Gastrocnemius medialis (tissue), 4 donors: ENCODE measurements around the gene USP17L12.
"Not testable (repeated sequence)": the region's sequence is repeated elsewhere in the genome, so short reads cannot be mapped to it uniquely, and the experiment has no call there.

Source experiments
- POLR2A ChIP-seq, 2 donors: fragments of 450-650 bp; IDR thresholded peaks; one replicate each; pipeline ENCODE4 v1.6.1; 2017; ENCODE audit warnings: antibody characterized with exemption in 2 of 2, mild to moderate bottlenecking in 2 of 2, moderate library complexity in 2 of 2
- TF ChIP-seq, protein P1 (sequence below), 5 experiments: fragments of 450-650 bp in 3 of 5; fragments of 200-600 bp in 2 of 5; sonication (generic) in 2 of 5; IDR thresholded peaks in 4 of 5; conservative IDR thresholded peaks in 1 of 5; 1 replicate in 4 of 5; 2 replicates in 1 of 5; pipeline ENCODE4 v1.5.1; 2016 to 2019; ENCODE audit warnings: antibody characterized with exemption in 5 of 5, mild to moderate bottlenecking in 3 of 5, moderate library complexity in 3 of 5

DNA sequence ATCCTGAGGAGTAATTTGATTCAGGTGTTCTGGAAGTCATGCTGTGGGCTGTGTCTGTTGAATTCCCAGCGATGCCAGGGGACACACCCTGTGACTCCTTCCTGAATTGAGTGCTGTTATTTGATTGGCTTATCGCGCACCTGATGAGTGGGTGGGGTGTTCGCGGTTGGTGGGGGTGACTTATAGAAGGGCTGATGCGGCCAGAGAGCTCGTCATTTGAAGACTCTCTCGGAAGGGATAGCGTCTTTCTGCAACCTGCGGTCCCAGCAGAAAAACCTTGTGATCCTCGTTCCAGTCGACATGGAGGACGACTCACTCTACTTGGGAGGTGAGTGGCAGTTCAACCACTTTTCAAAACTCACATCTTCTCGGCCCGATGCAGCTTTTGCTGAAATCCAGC lies 37.9 kb downstream of the USP17L12 start, which contains the start of gene USP17L20:
- TF ChIP-seq, protein P1, sequence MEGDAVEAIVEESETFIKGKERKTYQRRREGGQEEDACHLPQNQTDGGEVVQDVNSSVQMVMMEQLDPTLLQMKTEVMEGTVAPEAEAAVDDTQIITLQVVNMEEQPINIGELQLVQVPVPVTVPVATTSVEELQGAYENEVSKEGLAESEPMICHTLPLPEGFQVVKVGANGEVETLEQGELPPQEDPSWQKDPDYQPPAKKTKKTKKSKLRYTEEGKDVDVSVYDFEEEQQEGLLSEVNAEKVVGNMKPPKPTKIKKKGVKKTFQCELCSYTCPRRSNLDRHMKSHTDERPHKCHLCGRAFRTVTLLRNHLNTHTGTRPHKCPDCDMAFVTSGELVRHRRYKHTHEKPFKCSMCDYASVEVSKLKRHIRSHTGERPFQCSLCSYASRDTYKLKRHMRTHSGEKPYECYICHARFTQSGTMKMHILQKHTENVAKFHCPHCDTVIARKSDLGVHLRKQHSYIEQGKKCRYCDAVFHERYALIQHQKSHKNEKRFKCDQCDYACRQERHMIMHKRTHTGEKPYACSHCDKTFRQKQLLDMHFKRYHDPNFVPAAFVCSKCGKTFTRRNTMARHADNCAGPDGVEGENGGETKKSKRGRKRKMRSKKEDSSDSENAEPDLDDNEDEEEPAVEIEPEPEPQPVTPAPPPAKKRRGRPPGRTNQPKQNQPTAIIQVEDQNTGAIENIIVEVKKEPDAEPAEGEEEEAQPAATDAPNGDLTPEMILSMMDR (IDR thresholded peaks at IDR 0.05 in 4 of 5, conservative IDR thresholded peaks at IDR 0.05 in 1 of 5) = not testable (repeated sequence)
- TF ChIP-seq POLR2A (IDR thresholded peaks at IDR 0.05) = not testable (repeated sequence)
